Cardiac fibroblast (primary cell): ENCODE measurements around the gene CYTH2.

Source experiments
- DNase-seq, 2 donors: peaks; one replicate each; pipeline versions ENCODE4 v3.0.0 to v3.0.0-alpha.2; 2010; ENCODE audit warnings: low read depth in 2 of 2
- H3K4me3 ChIP-seq, 2 donors: replicated peaks in 1 of 2; 1 replicate in 1 of 2; 2 replicates in 1 of 2; pipeline ENCODE4 v1.5.1; 2011; ENCODE audit warnings: low read depth in 2 of 2, low read length in 2 of 2, mild to moderate bottlenecking in 2 of 2, moderate library complexity in 1 of 2
- TF ChIP-seq, protein P1 (sequence below): IDR thresholded peaks from one replicate; pipeline ENCODE4 v1.5.1; 2011; ENCODE audit warnings: low read depth, mild to moderate bottlenecking, low read length, inconsistent platforms

Gene CYTH2

DNA sequence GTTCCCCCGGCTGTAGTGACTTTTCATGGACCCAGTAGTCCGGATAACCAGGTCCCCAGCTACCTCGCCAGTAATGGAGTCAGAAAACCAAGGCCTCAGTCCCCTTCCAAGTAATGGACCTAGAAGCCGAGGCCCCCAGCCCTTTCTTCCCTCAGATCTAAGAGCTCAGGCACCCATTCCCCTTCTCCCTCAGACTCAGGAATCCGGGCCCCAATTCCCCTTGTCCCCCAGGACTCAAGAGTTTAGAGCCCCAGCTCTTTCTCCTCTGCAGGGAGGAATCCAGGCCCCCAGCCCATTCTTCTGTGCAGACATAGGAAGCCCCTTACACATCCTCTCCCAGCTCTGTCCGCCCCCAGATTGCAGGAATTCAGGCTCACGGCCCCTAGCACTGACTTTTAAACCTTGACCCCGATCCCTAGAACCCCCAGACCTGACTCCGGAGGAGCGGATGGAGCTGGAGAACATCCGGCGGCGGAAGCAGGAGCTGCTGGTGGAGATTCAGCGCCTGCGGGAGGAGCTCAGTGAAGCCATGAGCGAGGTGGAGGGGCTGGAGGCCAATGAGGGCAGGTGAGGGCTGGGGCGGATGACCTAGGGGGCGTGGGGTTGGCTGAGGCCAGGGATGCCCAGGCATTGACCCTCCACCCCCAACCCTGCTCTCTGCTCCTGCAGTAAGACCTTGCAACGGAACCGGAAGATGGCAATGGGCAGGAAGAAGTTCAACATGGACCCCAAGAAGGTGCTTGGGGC is 938 bp downstream of the CYTH2 start:
- H3K4me3 ChIP-seq: peak overlapping the region; percentile 91 to 93
- no peak for DNase-seq
- TF ChIP-seq, protein P1, sequence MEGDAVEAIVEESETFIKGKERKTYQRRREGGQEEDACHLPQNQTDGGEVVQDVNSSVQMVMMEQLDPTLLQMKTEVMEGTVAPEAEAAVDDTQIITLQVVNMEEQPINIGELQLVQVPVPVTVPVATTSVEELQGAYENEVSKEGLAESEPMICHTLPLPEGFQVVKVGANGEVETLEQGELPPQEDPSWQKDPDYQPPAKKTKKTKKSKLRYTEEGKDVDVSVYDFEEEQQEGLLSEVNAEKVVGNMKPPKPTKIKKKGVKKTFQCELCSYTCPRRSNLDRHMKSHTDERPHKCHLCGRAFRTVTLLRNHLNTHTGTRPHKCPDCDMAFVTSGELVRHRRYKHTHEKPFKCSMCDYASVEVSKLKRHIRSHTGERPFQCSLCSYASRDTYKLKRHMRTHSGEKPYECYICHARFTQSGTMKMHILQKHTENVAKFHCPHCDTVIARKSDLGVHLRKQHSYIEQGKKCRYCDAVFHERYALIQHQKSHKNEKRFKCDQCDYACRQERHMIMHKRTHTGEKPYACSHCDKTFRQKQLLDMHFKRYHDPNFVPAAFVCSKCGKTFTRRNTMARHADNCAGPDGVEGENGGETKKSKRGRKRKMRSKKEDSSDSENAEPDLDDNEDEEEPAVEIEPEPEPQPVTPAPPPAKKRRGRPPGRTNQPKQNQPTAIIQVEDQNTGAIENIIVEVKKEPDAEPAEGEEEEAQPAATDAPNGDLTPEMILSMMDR: no peak

DNA sequence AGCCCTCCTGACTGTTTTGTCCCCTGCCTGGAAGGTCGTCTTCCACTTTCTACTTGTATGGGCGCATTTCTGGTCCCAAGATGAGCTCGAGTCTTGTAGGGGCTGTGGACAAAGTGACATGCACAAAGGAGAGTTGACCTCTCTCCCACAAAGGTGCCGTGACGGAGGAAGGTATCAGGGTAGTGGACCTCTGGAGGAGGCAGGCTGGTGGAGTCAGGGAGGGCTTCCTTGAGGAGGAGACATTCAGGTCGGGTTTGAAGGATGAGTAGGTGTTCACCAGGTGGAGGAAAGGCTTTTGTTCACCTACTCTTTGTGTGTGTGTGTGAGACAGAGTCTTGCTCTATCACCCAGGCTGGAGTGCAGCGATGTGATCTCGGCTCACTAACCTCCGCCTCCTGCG is 1.7 kb downstream of the CYTH2 start:
- peak overlapping the region in 1 of 2 donors; percentile 93 for H3K4me3 ChIP-seq
- TF ChIP-seq, protein P1: no peak
- DNase-seq: no peak

DNA sequence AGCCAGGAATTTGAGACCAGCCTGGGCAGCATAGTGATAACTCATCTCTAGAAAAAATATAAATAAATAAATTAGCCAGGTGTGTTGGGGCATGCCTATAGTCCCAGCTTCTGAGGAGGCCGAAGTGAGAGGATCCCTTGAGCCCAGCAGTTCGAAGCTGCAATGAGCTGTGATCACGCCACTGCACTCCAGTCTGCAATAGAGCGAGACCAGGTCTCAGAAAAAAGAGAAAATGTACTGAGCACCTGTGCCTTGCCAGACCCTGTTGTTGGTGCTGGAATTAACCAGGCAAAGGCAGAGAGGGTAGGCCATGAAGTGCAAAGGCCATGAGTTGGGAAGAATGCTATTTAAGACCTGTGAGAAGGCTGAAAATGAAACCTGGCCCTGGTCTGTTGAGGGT is 2.7 kb downstream of the CYTH2 start:
- TF ChIP-seq, protein P1: no peak

DNA sequence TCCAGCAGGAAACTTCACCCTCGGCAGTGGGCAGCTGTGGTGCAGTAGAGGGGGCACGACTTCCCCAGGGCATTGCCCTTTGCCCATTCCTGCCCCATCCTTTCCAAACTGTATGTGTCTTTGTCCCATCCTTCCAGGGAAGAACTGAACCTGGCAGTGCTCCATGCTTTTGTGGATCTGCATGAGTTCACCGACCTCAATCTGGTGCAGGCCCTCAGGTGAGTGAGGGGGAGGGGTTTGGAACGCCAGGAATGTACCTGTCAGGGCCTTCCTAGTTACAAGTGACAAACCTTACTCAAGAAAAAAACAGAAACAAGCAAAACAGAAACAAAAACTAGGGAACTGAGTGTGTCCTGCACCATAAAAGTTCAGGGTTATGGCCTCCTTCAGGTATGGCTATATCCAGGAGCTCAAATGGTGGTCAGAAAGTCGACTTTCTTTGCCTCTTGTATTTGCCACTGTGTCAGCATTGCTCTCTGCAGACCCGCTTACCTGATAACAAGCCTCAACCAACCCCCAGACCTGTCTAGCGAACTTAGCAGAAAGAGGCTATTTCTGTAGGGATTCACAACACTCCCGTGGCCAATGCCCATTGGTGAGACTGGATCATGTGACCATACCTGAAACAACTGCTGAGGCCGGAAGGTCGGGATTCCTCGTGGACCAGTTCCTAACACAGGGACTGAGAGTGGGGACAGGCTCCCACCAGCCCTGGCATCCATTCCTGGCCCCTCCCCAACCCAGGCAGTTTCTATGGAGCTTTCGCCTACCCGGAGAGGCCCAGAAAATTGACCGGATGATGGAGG is 4.2 kb downstream of the CYTH2 start:
- no peak for DNase-seq
- no peak overlapping the region for H3K4me3 ChIP-seq
- TF ChIP-seq, protein P1: no peak

More for the DNA sequence above, 2.7 kb downstream of the CYTH2 start:
- no peak overlapping the region for H3K4me3 ChIP-seq
- no peak for DNase-seq

DNA sequence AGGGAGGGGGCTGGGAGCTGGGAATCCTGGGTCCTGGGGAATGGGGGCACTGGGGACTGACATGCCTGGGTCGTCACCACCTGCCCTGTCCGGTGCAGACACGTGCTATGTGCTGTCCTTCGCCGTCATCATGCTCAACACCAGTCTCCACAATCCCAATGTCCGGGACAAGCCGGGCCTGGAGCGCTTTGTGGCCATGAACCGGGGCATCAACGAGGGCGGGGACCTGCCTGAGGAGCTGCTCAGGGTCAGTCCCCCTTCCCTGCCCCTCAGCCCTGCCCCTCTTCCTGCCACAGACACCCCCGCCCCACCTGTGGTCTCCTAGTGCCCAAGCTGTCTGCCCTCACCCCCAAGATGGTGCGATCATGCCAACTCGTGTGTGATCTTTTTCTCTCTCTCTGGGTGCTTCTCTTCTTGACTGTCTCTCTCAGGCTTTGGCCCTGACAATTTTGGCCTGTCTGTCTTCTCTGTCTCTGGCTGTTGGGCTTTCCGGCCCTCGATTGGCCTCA is 5.0 kb downstream of the CYTH2 start:
- no peak overlapping the region for H3K4me3 ChIP-seq
- DNase-seq: no peak
- TF ChIP-seq, protein P1: no peak

DNA sequence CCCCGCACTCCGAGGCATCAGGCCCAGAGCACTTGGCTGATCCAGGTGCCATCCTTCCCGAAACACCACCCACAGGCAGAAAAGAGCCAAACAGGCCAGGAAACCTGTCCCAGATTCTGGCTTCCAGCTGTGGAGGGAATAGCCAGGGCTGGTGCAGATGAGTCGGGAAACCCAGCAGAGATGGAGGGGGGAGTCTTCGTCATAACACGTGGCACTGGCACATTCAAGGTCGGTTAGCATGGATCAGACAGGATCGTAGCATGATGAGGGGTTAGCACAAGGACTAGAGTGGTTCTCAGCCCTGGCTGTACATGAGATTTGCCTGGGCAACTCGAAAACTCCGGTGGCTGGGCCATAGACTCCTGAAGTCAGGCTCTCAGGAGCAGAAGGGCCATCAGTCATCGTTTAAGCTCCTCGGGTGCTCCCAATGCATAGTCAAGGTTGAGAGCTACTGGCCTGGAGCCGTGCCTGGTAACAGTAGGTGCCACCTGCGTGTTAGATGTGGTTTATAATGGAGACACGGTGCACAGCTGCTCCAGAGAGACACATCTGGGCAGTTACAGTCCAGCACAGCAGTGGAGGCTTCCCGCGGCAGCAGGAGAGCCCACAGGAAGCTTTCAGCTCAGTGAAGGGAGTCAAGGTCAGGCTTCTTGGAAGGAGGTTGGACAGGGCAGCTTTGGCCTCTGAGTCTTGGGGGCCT is 6.3 kb downstream of the CYTH2 start:
- no peak for DNase-seq
- no peak overlapping the region for H3K4me3 ChIP-seq
- TF ChIP-seq, protein P1: no peak
